GM18873 (cell line): Measurements from ENCODE around the gene CXCR4.
A peak's percentile ranks its signal among the peaks of the same experiment; 100 is the strongest.

Experiments used
- ATAC-seq: cut with Tn5 transposase; IDR thresholded peaks from one replicate; pipeline ENCODE4 v1.9.1; 2021; ENCODE audit warnings: mild to moderate bottlenecking, moderate library complexity, moderate number of reproducible peaks; ENCODE audit not compliant: unreplicated experiment, low FRiP score

Gene CXCR4

GRCh38 chr2:136117909-136118818, at the start of gene CXCR4:
Gene CXCR4, minus strand, starts transcription at chr2:136118149. Its CDS starts 89 bp downstream, at chr2:136118060.
- ATAC-seq: no peak

- ATAC-seq: no peak
Measured at GRCh38 chr2:136164280-136164776, 46.4 kb upstream of the CXCR4 start.

GRCh38 chr2:136162438-136162837, 44.5 kb upstream of the CXCR4 start:
- ATAC-seq: no peak

GRCh38 chr2:136156411-136156810, 38.5 kb upstream of the CXCR4 start:
- ATAC-seq: no peak

GRCh38 chr2:136154384-136154783, 36.4 kb upstream of the CXCR4 start:
- ATAC-seq: no peak

- ATAC-seq: no peak
Measured at GRCh38 chr2:136151021-136151971, 33.3 kb upstream of the CXCR4 start.

GRCh38 chr2:136149011-136149410, 31.1 kb upstream of the CXCR4 start:
- no peak for ATAC-seq

- ATAC-seq: no peak
Measured at GRCh38 chr2:136146564-136146963, 28.6 kb upstream of the CXCR4 start.

GRCh38 chr2:136143603-136144451, 25.9 kb upstream of the CXCR4 start:
- ATAC-seq: no peak

- ATAC-seq: no peak
Measured at GRCh38 chr2:136141510-136142149, 23.7 kb upstream of the CXCR4 start.

GRCh38 chr2:136139631-136140030, 21.7 kb upstream of the CXCR4 start:
- no peak for ATAC-seq

- no peak for ATAC-seq
Measured at GRCh38 chr2:136137982-136138381, 20.0 kb upstream of the CXCR4 start.

- no peak for ATAC-seq
Measured at GRCh38 chr2:136136931-136137330, 19.0 kb upstream of the CXCR4 start.

- peak; percentile 46 for ATAC-seq
Measured at GRCh38 chr2:136135921-136136906, 18.3 kb upstream of the CXCR4 start.

- no peak for ATAC-seq
Measured at GRCh38 chr2:136135462-136135861, 17.5 kb upstream of the CXCR4 start.

GRCh38 chr2:136134126-136134525, 16.2 kb upstream of the CXCR4 start:
- peak; percentile 32 for ATAC-seq

GRCh38 chr2:136133586-136133985, 15.6 kb upstream of the CXCR4 start:
- ATAC-seq: no peak

- ATAC-seq: no peak
Measured at GRCh38 chr2:136133176-136133575, 15.2 kb upstream of the CXCR4 start.

- ATAC-seq: no peak
Measured at GRCh38 chr2:136132825-136133155, 14.8 kb upstream of the CXCR4 start.
